Astrocyte of the cerebellum (primary cell): ENCODE measurements around the gene TMEM183A.

Source experiments
- DNase-seq: peaks from one replicate; pipeline ENCODE4 v3.0.0-alpha.2; 2011; ENCODE audit warnings: low read depth
- H3K4me3 ChIP-seq: 2 replicates; pipeline ENCODE4 v1.5.1; 2011; ENCODE audit warnings: mild to moderate bottlenecking, low read depth, low read length, moderate library complexity
- CTCF ChIP-seq: IDR thresholded peaks from 2 replicates; pipeline ENCODE4 v1.5.1; 2012; ENCODE audit warnings: low read length, low read depth, moderate library complexity, mild to moderate bottlenecking; ENCODE audit errors: missing control alignments
- in situ Hi-C: cut with HindIII; loops from 2 replicates; pipeline ENCODE4 v1.10.0; 2017; ENCODE audit warnings: low sequenced_read_pairs

The TMEM183A gene

GRCh38 chr1:203059485-203059884 lies 52.3 kb downstream of the TMEM183A start:
- no peak overlapping the region for H3K4me3 ChIP-seq
- no peak for TF ChIP-seq CTCF
- in situ Hi-C loops = loop anchor here (5.0 kb wide), 1 partner anchor 168 kb away; the partner anchor contains the start of gene CHIT1
- no peak for DNase-seq

- H3K4me3 ChIP-seq = no peak overlapping the region
- no peak for TF ChIP-seq CTCF
- in situ Hi-C loops = no loop called here
- DNase-seq = no peak
Observed at GRCh38 chr1:203060115-203060514, 52.9 kb downstream of the TMEM183A start.

- in situ Hi-C loops = no loop called here
- no peak for TF ChIP-seq CTCF
- no peak for DNase-seq
- H3K4me3 ChIP-seq = no peak overlapping the region
Observed at GRCh38 chr1:203063287-203063686, 56.1 kb downstream of the TMEM183A start.

- no peak overlapping the region for H3K4me3 ChIP-seq
- no peak for TF ChIP-seq CTCF
- in situ Hi-C loops = no loop called here
- no peak for DNase-seq
Observed at GRCh38 chr1:203065191-203065590, 58.0 kb downstream of the TMEM183A start.

GRCh38 chr1:203065986-203066385 lies 58.8 kb downstream of the TMEM183A start:
- TF ChIP-seq CTCF = no peak
- no peak overlapping the region for H3K4me3 ChIP-seq
- in situ Hi-C loops = no loop called here
- no peak for DNase-seq

GRCh38 chr1:203066965-203067364 lies 59.8 kb downstream of the TMEM183A start:
- DNase-seq = no peak
- in situ Hi-C loops = no loop called here
- no peak for TF ChIP-seq CTCF
- H3K4me3 ChIP-seq = no peak overlapping the region

GRCh38 chr1:203069030-203069747 lies 62.0 kb downstream of the TMEM183A start:
- in situ Hi-C loops = no loop called here
- no peak for TF ChIP-seq CTCF
- DNase-seq = no peak
- no peak overlapping the region for H3K4me3 ChIP-seq
